Testis (tissue), 3 donors: ENCODE data around the gene CNKSR1. TPM values are rescaled to one million over a fixed set of nuclear protein-coding genes. Genes with fewer than 3 reads are reported as not detected.

Experiments used
- DNase-seq: peaks from one replicate; pipeline ENCODE4 v3.0.0-alpha.2; 2019
- H3K27ac ChIP-seq, 2 donors: fragments of 200-600 bp; sonication (generic); one replicate each; pipeline ENCODE4 v1.5.1; 2019
- H3K27me3 ChIP-seq: fragments of 200-600 bp; sonication (generic); one replicate; pipeline ENCODE4 v1.5.1; 2019
- H3K36me3 ChIP-seq: fragments of 200-600 bp; sonication (generic); one replicate; pipeline ENCODE4 v1.5.1; 2017; ENCODE audit warnings: low read depth; ENCODE audit errors: missing control alignments
- H3K4me1 ChIP-seq: fragments of 200-600 bp; sonication (generic); one replicate; pipeline ENCODE4 v1.5.1; 2019
- H3K4me3 ChIP-seq, 2 donors: fragments of 200-600 bp; sonication (generic); one replicate each; pipeline ENCODE4 v1.5.1; 2017 to 2019
- H3K9me3 ChIP-seq: fragments of 200-600 bp; sonication (generic); one replicate; pipeline ENCODE4 v1.5.1; 2017
- POLR2A ChIP-seq: fragments of 450-650 bp; IDR thresholded peaks from one replicate; pipeline ENCODE4 v1.6.1; 2017; ENCODE audit warnings: antibody characterized with exemption, mild to moderate bottlenecking, moderate library complexity
- WGBS, 2 donors: methylation state at CpG; one replicate each; pipeline ENCODE4 v1.1.5; 2018; 5-methylcytosine and 5-hydroxymethylcytosine counted together
- intact Hi-C: fragments of 100-400 bp; cut with DNase I; formaldehyde crosslinking; loops from one replicate; pipeline ENCODE4 v1.15.1; 2023; ENCODE audit warnings: low total_unique reads
- polyA plus RNA-seq: library from polyadenylated mRNA; stranded (reverse); fragments of 350-450 nt; fragmentation: Illumina TruSeq; extraction: RNeasy Lipid Tissue Mini Kit (QIAGEN cat#74804); gene quantifications from one replicate; pipeline ENCODE4 v1.2.3, GENCODE V29; 2014; ENCODE audit warnings: low read depth, low replicate concordance; ENCODE audit not compliant: insufficient read depth
- total RNA-seq, 2 donors: library from RNA; depleted of rRNA; stranded (reverse); fragments of >200 nt; gene quantifications; one replicate each; pipeline ENCODE4 v1.2.3, GENCODE V29; 2016
- TF ChIP-seq, protein P1 (sequence below), 3 experiments: fragments of 450-650 bp in 2 of 3; fragments of 200-600 bp in 1 of 3; sonication (generic) in 1 of 3; IDR thresholded peaks; one replicate each; pipeline ENCODE4 v1.5.1; 2016 to 2019; ENCODE audit warnings: antibody characterized with exemption in 3 of 3, mild to moderate bottlenecking in 2 of 3, moderate library complexity in 1 of 3

The CNKSR1 gene
- total and polyA plus RNA-seq, 3 donors from 2014 or later, result 2.7 to 9.6 (median 7.6) TPM

GRCh38 chr1:26132834-26133167 lies 44.5 kb upstream of the CNKSR1 start:
- H3K36me3 ChIP-seq, result no peaks in the 10 kb centered on the region
- no peak for TF ChIP-seq POLR2A
- TF ChIP-seq, protein P1, sequence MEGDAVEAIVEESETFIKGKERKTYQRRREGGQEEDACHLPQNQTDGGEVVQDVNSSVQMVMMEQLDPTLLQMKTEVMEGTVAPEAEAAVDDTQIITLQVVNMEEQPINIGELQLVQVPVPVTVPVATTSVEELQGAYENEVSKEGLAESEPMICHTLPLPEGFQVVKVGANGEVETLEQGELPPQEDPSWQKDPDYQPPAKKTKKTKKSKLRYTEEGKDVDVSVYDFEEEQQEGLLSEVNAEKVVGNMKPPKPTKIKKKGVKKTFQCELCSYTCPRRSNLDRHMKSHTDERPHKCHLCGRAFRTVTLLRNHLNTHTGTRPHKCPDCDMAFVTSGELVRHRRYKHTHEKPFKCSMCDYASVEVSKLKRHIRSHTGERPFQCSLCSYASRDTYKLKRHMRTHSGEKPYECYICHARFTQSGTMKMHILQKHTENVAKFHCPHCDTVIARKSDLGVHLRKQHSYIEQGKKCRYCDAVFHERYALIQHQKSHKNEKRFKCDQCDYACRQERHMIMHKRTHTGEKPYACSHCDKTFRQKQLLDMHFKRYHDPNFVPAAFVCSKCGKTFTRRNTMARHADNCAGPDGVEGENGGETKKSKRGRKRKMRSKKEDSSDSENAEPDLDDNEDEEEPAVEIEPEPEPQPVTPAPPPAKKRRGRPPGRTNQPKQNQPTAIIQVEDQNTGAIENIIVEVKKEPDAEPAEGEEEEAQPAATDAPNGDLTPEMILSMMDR (IDR thresholded peaks at IDR 0.05), result no peak
- no peak overlapping the region for H3K27ac ChIP-seq
- no peak for DNase-seq
- intact Hi-C loops, result no loop called here
- no peaks in the 10 kb centered on the region for H3K27me3 ChIP-seq
- WGBS, 2 donors, result 88 to 94% methylated on average over 2 of the region's 2 CpGs
- H3K4me1 ChIP-seq, result no peaks in the 10 kb centered on the region
- H3K4me3 ChIP-seq, result no peak overlapping the region
- H3K9me3 ChIP-seq, result no peaks in the 10 kb centered on the region

DNA sequence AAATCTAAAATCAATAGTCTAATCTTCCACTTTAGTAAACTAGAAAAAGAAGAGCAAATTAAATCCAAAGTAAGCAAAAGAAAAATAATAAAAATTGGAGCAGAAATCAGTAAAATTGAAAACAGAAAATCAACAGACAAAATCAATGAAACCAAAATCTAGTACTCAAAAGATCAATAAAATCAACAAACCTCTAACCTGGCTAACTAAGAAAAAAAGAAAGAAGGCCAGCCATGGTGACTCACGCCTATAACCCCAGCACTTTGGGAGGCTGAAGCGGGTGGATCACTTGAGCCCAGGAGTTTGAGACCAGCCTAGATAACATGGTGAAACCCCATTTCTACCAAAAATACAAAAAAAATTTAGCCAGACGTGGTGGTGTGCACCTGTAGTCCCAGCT lies 42.8 kb upstream of the CNKSR1 start:
- DNase-seq, result no peak
- TF ChIP-seq, protein P1 (IDR thresholded peaks at IDR 0.05), result no peak
- TF ChIP-seq POLR2A, result no peak
- no peaks in the 10 kb centered on the region for H3K4me1 ChIP-seq
- H3K9me3 ChIP-seq, result no peaks in the 10 kb centered on the region
- H3K27ac ChIP-seq, result no peak overlapping the region
- H3K4me3 ChIP-seq, result no peak overlapping the region
- WGBS, 2 donors, result 87 to 95% methylated on average over 3 of the region's 3 CpGs
- no peaks in the 10 kb centered on the region for H3K27me3 ChIP-seq
- intact Hi-C loops, result no loop called here
- no peaks in the 10 kb centered on the region for H3K36me3 ChIP-seq

DNA sequence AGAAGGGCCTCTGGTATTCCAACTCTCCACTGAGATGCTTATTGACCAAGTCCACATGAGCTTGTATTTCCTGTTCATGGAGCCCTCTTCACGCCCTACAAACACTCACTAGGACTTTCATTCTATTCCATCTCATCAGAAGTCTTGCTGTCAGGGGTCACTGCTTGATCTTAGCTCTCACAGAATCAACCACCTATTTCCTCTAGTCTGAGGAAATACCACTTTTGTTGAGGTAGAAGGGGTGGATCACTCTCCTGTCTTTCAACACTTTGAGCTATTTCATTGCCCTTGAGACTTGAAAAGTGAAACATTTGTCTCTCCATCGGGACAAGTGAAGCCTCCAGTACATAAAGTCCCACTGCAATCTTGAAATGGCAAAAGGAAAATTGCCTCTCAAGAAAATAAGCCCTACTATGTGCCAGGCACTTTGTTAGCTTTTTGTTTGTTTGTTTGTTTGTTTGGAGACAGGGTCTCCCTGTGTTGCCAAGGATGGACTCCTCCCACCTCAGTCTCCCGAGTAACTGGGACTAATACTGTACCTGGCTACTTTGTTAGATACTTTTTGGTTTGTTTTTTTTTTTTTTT lies 38.2 kb upstream of the CNKSR1 start:
- H3K4me1 ChIP-seq, result no peaks in the 10 kb centered on the region
- H3K36me3 ChIP-seq, result no peaks in the 10 kb centered on the region
- no peak overlapping the region for H3K27ac ChIP-seq
- intact Hi-C loops, result no loop called here
- 62 to 72% methylated on average over 3 of the region's 3 CpGs for whole genome bisulfite sequencing, 2 donors
- no peak overlapping the region for H3K4me3 ChIP-seq
- DNase-seq, result no peak
- H3K9me3 ChIP-seq, result no peaks in the 10 kb centered on the region
- H3K27me3 ChIP-seq, result no peaks in the 10 kb centered on the region
- no peak for TF ChIP-seq POLR2A
- TF ChIP-seq, protein P1 (IDR thresholded peaks at IDR 0.05), result no peak

GRCh38 chr1:26142159-26142558 lies 35.1 kb upstream of the CNKSR1 start:
- H3K9me3 ChIP-seq, result no peaks in the 10 kb centered on the region
- no peak for DNase-seq
- no peak overlapping the region for H3K4me3 ChIP-seq
- WGBS, 2 donors, result 81 to 86% methylated on average over 8 of the region's 8 CpGs
- no peak overlapping the region for H3K27ac ChIP-seq
- H3K4me1 ChIP-seq, result no peaks in the 10 kb centered on the region
- TF ChIP-seq, protein P1 (IDR thresholded peaks at IDR 0.05), result no peak
- no peak for TF ChIP-seq POLR2A
- intact Hi-C loops, result loop anchor here (10.0 kb wide), 2 partner anchors 107 to 247 kb away; no protein-coding TSS in a partner anchor
- no peaks in the 10 kb centered on the region for H3K27me3 ChIP-seq
- H3K36me3 ChIP-seq, result no peaks in the 10 kb centered on the region
